Tibial nerve (tissue), 3 donors: ENCODE data around the gene KCNJ1.

ENCODE experiments used
- CTCF ChIP-seq, 5 experiments: fragments of 200-600 bp in 3 of 5; fragments of 450-650 bp in 2 of 5; sonication (generic) in 3 of 5; IDR thresholded peaks; one replicate each; pipeline ENCODE4 v1.5.1; 2016 to 2019; ENCODE audit warnings: antibody characterized with exemption in 5 of 5, mild to moderate bottlenecking in 3 of 5, moderate library complexity in 2 of 5
- POLR2A ChIP-seq, 2 donors: fragments of 450-650 bp; IDR thresholded peaks; one replicate each; pipeline ENCODE4 v1.6.1; 2017; ENCODE audit warnings: antibody characterized with exemption in 2 of 2, mild to moderate bottlenecking in 2 of 2, moderate library complexity in 2 of 2

- no peak for TF ChIP-seq POLR2A (IDR thresholded peaks at IDR 0.05)
- TF ChIP-seq CTCF (IDR thresholded peaks at IDR 0.05), result no peak
These were observed 39.3 kb upstream of the KCNJ1 start for GRCh38 chr11:128906185-128907050.
